Spleen (tissue), 3 donors: ENCODE data around the gene FBLN1.

ENCODE experiments used
- POLR2A ChIP-seq, 3 donors: fragments of 450-650 bp; IDR thresholded peaks; one replicate each; pipeline ENCODE4 v1.5.1; 2017; ENCODE audit warnings: antibody characterized with exemption in 3 of 3, mild to moderate bottlenecking in 1 of 3
- POLR2AphosphoS5 ChIP-seq, 3 donors: sonication (generic); formaldehyde crosslinking; IDR thresholded peaks; one replicate each; pipeline ENCODE4 v1.5.1; 2017; ENCODE audit warnings: antibody characterized with exemption in 3 of 3

GRCh38 chr22:45518136-45518535 lies 15.5 kb downstream of the FBLN1 start:
- no peak for TF ChIP-seq POLR2AphosphoS5 (IDR thresholded peaks at IDR 0.05)
- no peak for TF ChIP-seq POLR2A (IDR thresholded peaks at IDR 0.05)
